Measurements from ENCODE around the gene DTWD2.

- no peak for TF ChIP-seq CTCF (IDR thresholded peaks at IDR 0.05; ENCODE audit: low read depth, low read length)
- TF ChIP-seq EZH2phosphoT487 (IDR thresholded peaks at IDR 0.05; ENCODE audit: low read depth): no peak
Observed at GRCh38 chr5:119009131-119009530, 20.8 kb upstream of the DTWD2 start.

All from OCI-LY3 (cell line).